Liver (tissue), 9 donors: ENCODE results near the gene USP37. TPM values are rescaled to one million over a fixed set of nuclear protein-coding genes. Genes with fewer than 3 reads are reported as not detected.

Experiments
- DNase-seq: peaks from one replicate; pipeline ENCODE4 v3.0.0-alpha.2; 2017; ENCODE audit warnings: low spot score
- H3K27ac ChIP-seq, 2 donors: one replicate each; pipeline ENCODE4 v1.7.0; 2013; ENCODE audit warnings: inconsistent platforms in 2 of 2, low read length in 2 of 2, control low read depth in 1 of 2, low read depth in 1 of 2, mild to moderate bottlenecking in 1 of 2
- H3K27me3 ChIP-seq, 4 donors: one replicate each; pipeline versions ENCODE4 v1.6.1 to v1.7.0; 2013; ENCODE audit warnings: low read length in 3 of 4, inconsistent platforms in 1 of 4, mild to moderate bottlenecking in 1 of 4, moderate library complexity in 1 of 4; ENCODE audit not compliant: control insufficient read depth in 4 of 4, insufficient read depth in 4 of 4
- H3K36me3 ChIP-seq, 4 donors: one replicate each; pipeline versions ENCODE4 v1.6.1 to v1.7.0; 2013; ENCODE audit warnings: low read length in 3 of 4, mild to moderate bottlenecking in 3 of 4, low read depth in 1 of 4, moderate library complexity in 1 of 4; ENCODE audit not compliant: control insufficient read depth in 4 of 4, insufficient read depth in 3 of 4
- H3K4me1 ChIP-seq, 4 donors: one replicate each; pipeline versions ENCODE4 v1.6.1 to v1.7.0; 2013; ENCODE audit warnings: low read length in 3 of 4, mild to moderate bottlenecking in 3 of 4, moderate library complexity in 1 of 4; ENCODE audit not compliant: control insufficient read depth in 4 of 4, insufficient read depth in 4 of 4
- H3K4me3 ChIP-seq, 3 donors: one replicate each; pipeline versions ENCODE4 v1.6.1 to v1.7.0; 2013; ENCODE audit warnings: low read length in 3 of 3, control low read depth in 1 of 3, low read depth in 1 of 3, mild to moderate bottlenecking in 1 of 3
- H3K9ac ChIP-seq, 2 donors: one replicate each; pipeline ENCODE4 v1.7.0; 2013; ENCODE audit warnings: low read length in 2 of 2, mild to moderate bottlenecking in 2 of 2, moderate library complexity in 2 of 2, control low read depth in 1 of 2, low read depth in 1 of 2
- H3K9me3 ChIP-seq, 4 donors: one replicate each; pipeline versions ENCODE4 v1.6.1 to v1.7.0; 2013; ENCODE audit warnings: low read length in 3 of 4; ENCODE audit not compliant: control insufficient read depth in 4 of 4
- ATF3 ChIP-seq: IDR thresholded peaks from 2 replicates; pipeline ENCODE4 v1.6.1; 2016; ENCODE audit warnings: antibody characterized with exemption
- CTCF ChIP-seq: fragments of 150-350 bp; IDR thresholded peaks from 2 replicates; pipeline ENCODE4 v1.5.1; 2017; ENCODE audit warnings: improper control_type of control experiment, low read depth, low read length; ENCODE audit not compliant: missing input control
- EGR1 ChIP-seq, 2 donors: IDR thresholded peaks; 2 replicates each; pipeline ENCODE4 v1.6.1; 2016 to 2018; ENCODE audit warnings: antibody characterized with exemption in 2 of 2, low read depth in 2 of 2
- FOXA2 ChIP-seq: IDR thresholded peaks from 2 replicates; pipeline ENCODE4 v1.6.1; 2016; ENCODE audit warnings: antibody characterized with exemption
- GABPA ChIP-seq, 2 donors: IDR thresholded peaks in 1 of 2; conservative IDR thresholded peaks in 1 of 2; 2 replicates each; pipeline ENCODE4 v1.6.1; 2016; ENCODE audit warnings: antibody characterized with exemption in 2 of 2, mild to moderate bottlenecking in 1 of 2, moderate library complexity in 1 of 2
- HNF4A ChIP-seq, 2 donors: conservative IDR thresholded peaks; 2 replicates each; pipeline ENCODE4 v1.6.1; 2016; ENCODE audit warnings: antibody characterized with exemption in 2 of 2, mild to moderate bottlenecking in 2 of 2
- HNF4G ChIP-seq: IDR thresholded peaks from 2 replicates; pipeline ENCODE4 v1.6.1; 2016; ENCODE audit warnings: antibody characterized with exemption
- MAX ChIP-seq: IDR thresholded peaks from 2 replicates; pipeline ENCODE4 v1.6.1; 2016; ENCODE audit warnings: antibody characterized with exemption
- NR2F2 ChIP-seq: IDR thresholded peaks from 2 replicates; pipeline ENCODE4 v1.6.1; 2016; ENCODE audit warnings: antibody characterized with exemption
- RAD21 ChIP-seq, 2 donors: IDR thresholded peaks; 2 replicates each; pipeline ENCODE4 v1.6.1; 2016; ENCODE audit warnings: antibody characterized with exemption in 2 of 2, mild to moderate bottlenecking in 2 of 2
- REST ChIP-seq: IDR thresholded peaks from 2 replicates; pipeline ENCODE4 v1.6.1; 2016; ENCODE audit warnings: antibody characterized with exemption, mild to moderate bottlenecking
- RXRA ChIP-seq, 2 donors: IDR thresholded peaks; 2 replicates each; pipeline ENCODE4 v1.6.1; 2017 to 2018; ENCODE audit warnings: antibody characterized with exemption in 2 of 2, mild to moderate bottlenecking in 1 of 2
- SP1 ChIP-seq: IDR thresholded peaks from 2 replicates; pipeline ENCODE4 v1.6.1; 2018; ENCODE audit warnings: antibody characterized with exemption, mild to moderate bottlenecking
- TAF1 ChIP-seq: conservative IDR thresholded peaks from 2 replicates; pipeline ENCODE4 v1.6.1; 2016; ENCODE audit warnings: antibody characterized with exemption, mild to moderate bottlenecking
- YY1 ChIP-seq: IDR thresholded peaks from 2 replicates; pipeline ENCODE4 v1.6.1; 2016; ENCODE audit warnings: antibody characterized with exemption, mild to moderate bottlenecking
- WGBS: extraction: QIAGEN DNeasy Blood & Tissue Kit; methylation state at CpG from one replicate; pipeline ENCODE4 v1.1.7; 2013; 5-methylcytosine and 5-hydroxymethylcytosine counted together
- polyA plus RNA-seq, 2 donors: library from polyadenylated mRNA; stranded (reverse) in 1 of 2; unstranded in 1 of 2; fragments of 200-250 nt in 1 of 2; fragments of >200 nt in 1 of 2; fragmentation: Nextera tagmentation in 1 of 2; extraction: Ambion mirVana in 1 of 2; gene quantifications; one replicate each; pipeline versions ENCODE4 v1.2.1 to v1.2.3, GENCODE V29; 2013 to 2015
- total RNA-seq, 2 donors: library from RNA; depleted of rRNA; stranded (reverse); fragments of >200 nt; gene quantifications; one replicate each; pipeline ENCODE4 v1.2.3, GENCODE V29; 2014
- donor health status: healthy.
- donor health status: healthy.
- donor health status: healthy.
- donor health status: healthy.
- donor health status: healthy.

Gene USP37
- total and polyA plus RNA-seq, 4 donors = 1.4 to 10.9 (median 4.7) TPM

GRCh38 chr2:218569661-218570500, 1.7 kb upstream of the USP37 start:
- Histone ChIP-seq H3K4me1 (peaks cover 5 to 33% (median 27%) of the 10 kb centered on the region in 4 donors), H3K9ac (peak overlapping the region; percentile 84 to 95), H3K36me3 (peaks cover 0 to 7% (median 1%) of the 10 kb centered on the region in 4 donors), H3K27ac (peak overlapping the region; percentile 93 to 98), H3K9me3 (no peaks in the 10 kb centered on the region), H3K4me3 (peak overlapping the region; percentile 62 to 93 (median 83)), H3K27me3 (no peaks in the 10 kb centered on the region)
- no peak for TF ChIP-seq REST
- TF ChIP-seq NR2F2 = no peak
- TF ChIP-seq RAD21 (IDR thresholded peaks at IDR 0.05) = peak in 1 of 2 donors; percentile 4
- 6% methylated on average over 10 of the region's 10 CpGs for WGBS
- DNase-seq = no peak

- Histone ChIP-seq H3K27ac (peak overlapping the region; percentile 93 to 98), H3K9ac (peak overlapping the region; percentile 84 to 95), H3K36me3 (peaks cover 0 to 4% (median 0%) of the 10 kb centered on the region in 4 donors), H3K9me3 (no peaks in the 10 kb centered on the region), H3K4me3 (peak overlapping the region; percentile 62 to 93 (median 83)), H3K27me3 (no peaks in the 10 kb centered on the region), H3K4me1 (peaks cover 5 to 33% (median 27%) of the 10 kb centered on the region in 4 donors)
- WGBS = under 1% methylated on average over 31 of the region's 31 CpGs
- no peak for DNase-seq
- no peak for TF ChIP-seq HNF4G
- TF ChIP-seq REST = peak; percentile 71
- peak; percentile 67 for TF ChIP-seq TAF1
- TF ChIP-seq EGR1 (IDR thresholded peaks at IDR 0.05; ENCODE audit: low read depth in 2 of 2) = no peak
- TF ChIP-seq YY1 = peak; percentile 5
Measured at GRCh38 chr2:218569038-218569431, 884 bp upstream of the USP37 start.

- H3K9me3 ChIP-seq = no peaks in the 10 kb centered on the region
- peak overlapping the region; percentile 56 to 83 for H3K9ac ChIP-seq
- H3K36me3 ChIP-seq = peaks cover 0 to 4% (median 0%) of the 10 kb centered on the region in 4 donors
- H3K27ac ChIP-seq = peak overlapping the region; percentile 93 to 98
- H3K4me1 ChIP-seq = peaks cover 5 to 33% (median 27%) of the 10 kb centered on the region in 4 donors
- under 1% methylated on average over 19 of the region's 19 CpGs for WGBS
- DNase-seq = no peak
- peak overlapping the region; percentile 69 to 82 (median 80) for H3K4me3 ChIP-seq
- H3K27me3 ChIP-seq = no peaks in the 10 kb centered on the region
- TF ChIP-seq RXRA (IDR thresholded peaks at IDR 0.05) (no peak), GABPA (IDR thresholded peaks at IDR 0.05 in 1 of 2, conservative IDR thresholded peaks at IDR 0.05 in 1 of 2) (no peak), NR2F2 (no peak), EGR1 (IDR thresholded peaks at IDR 0.05; ENCODE audit: low read depth in 2 of 2) (no peak), YY1 (no peak), CTCF (no peak), HNF4G (no peak), FOXA2 (no peak), SP1 (no peak), HNF4A (conservative IDR thresholded peaks at IDR 0.05) (no peak), ATF3 (no peak), RAD21 (IDR thresholded peaks at IDR 0.05) (no peak), MAX (no peak), TAF1 (no peak)
Measured at GRCh38 chr2:218567797-218568189, 358 bp downstream of the USP37 start.
